CD14-positive monocyte (primary cell): ENCODE results near the gene BACH2. TPM values are rescaled to one million over a fixed set of nuclear protein-coding genes. Genes with fewer than 3 reads are reported as not detected.

ENCODE experiments used
- DNase-seq, 3 donors: peaks; one replicate each; pipeline ENCODE4 v3.0.0-alpha.2; 2011 to 2022
- H2AFZ ChIP-seq: 2 replicates; pipeline ENCODE4 v1.6.0; 2012; ENCODE audit warnings: mild to moderate bottlenecking, low read depth, low read length, inconsistent platforms; ENCODE audit not compliant: insufficient read depth, poor library complexity, severe bottlenecking
- H3K27ac ChIP-seq, 2 donors: 1 replicate in 1 of 2; 2 replicates in 1 of 2; pipeline ENCODE4 v1.5.1; 2012 to 2013; ENCODE audit warnings: low read length in 2 of 2, control low read depth in 1 of 2, inconsistent platforms in 1 of 2, low read depth in 1 of 2, mild to moderate bottlenecking in 1 of 2
- H3K27me3 ChIP-seq, 2 donors: one replicate each; pipeline versions ENCODE4 v1.6.0 to v1.6.1; 2011 to 2013; ENCODE audit warnings: low read length in 2 of 2; ENCODE audit not compliant: control insufficient read depth in 2 of 2, insufficient read depth in 2 of 2
- H3K36me3 ChIP-seq, 2 donors: replicated peaks in 1 of 2; 1 replicate in 1 of 2; 2 replicates in 1 of 2; pipeline versions ENCODE4 v1.5.1 to v1.6.1; 2012 to 2013; ENCODE audit warnings: low read length in 2 of 2, control low read depth in 1 of 2, inconsistent platforms in 1 of 2, mild to moderate bottlenecking in 1 of 2; ENCODE audit not compliant: insufficient read depth in 2 of 2, control insufficient read depth in 1 of 2
- H3K4me1 ChIP-seq, 2 donors: 1 replicate in 1 of 2; 2 replicates in 1 of 2; pipeline versions ENCODE4 v1.5.1 to v1.6.1; 2012 to 2013; ENCODE audit warnings: low read length in 2 of 2, control low read depth in 1 of 2, inconsistent platforms in 1 of 2, mild to moderate bottlenecking in 1 of 2, moderate library complexity in 1 of 2; ENCODE audit not compliant: insufficient read depth in 2 of 2, control insufficient read depth in 1 of 2
- H3K4me2 ChIP-seq: replicated peaks from 2 replicates; pipeline ENCODE3; 2012; ENCODE audit warnings: low read length, moderate library complexity, mild to moderate bottlenecking; ENCODE audit not compliant: poor library complexity, severe bottlenecking; ENCODE audit errors: extremely low read depth
- H3K4me3 ChIP-seq, 3 experiments: fragments of 200-600 bp in 1 of 3; sonication (generic) in 1 of 3; replicated peaks in 1 of 3; 1 replicate in 2 of 3; 2 replicates in 1 of 3; pipeline ENCODE4 v1.5.1; 2011 to 2013; ENCODE audit warnings: low read length in 3 of 3, mild to moderate bottlenecking in 3 of 3, control low read depth in 2 of 3, low read depth in 2 of 3, inconsistent platforms in 1 of 3, moderate library complexity in 1 of 3
- H3K79me2 ChIP-seq: 2 replicates; pipeline ENCODE4 v1.6.0; 2012; ENCODE audit warnings: mild to moderate bottlenecking, control low read depth, inconsistent platforms, low read length, moderate library complexity; ENCODE audit not compliant: insufficient read depth
- H3K9ac ChIP-seq: 2 replicates; pipeline ENCODE4 v1.6.0; 2017; ENCODE audit warnings: low read length, mild to moderate bottlenecking; ENCODE audit not compliant: insufficient read depth, poor library complexity, severe bottlenecking
- H3K9me3 ChIP-seq, 2 donors: replicated peaks in 1 of 2; 1 replicate in 1 of 2; 2 replicates in 1 of 2; pipeline versions ENCODE4 v1.5.1 to v1.6.1; 2012 to 2013; ENCODE audit warnings: low read length in 2 of 2, control low read depth in 1 of 2; ENCODE audit not compliant: control insufficient read depth in 1 of 2, insufficient read depth in 1 of 2
- H4K20me1 ChIP-seq: 2 replicates; pipeline ENCODE4 v1.6.0; 2012; ENCODE audit warnings: mild to moderate bottlenecking, low read length, control low read depth, moderate library complexity; ENCODE audit not compliant: insufficient read depth
- H3K27ac Mint-ChIP-seq, 7 donors: one replicate each; pipeline ENCODE4 v1.8.0; 2020; ENCODE audit warnings: mild to moderate bottlenecking in 7 of 7, mixed read lengths in 7 of 7, moderate library complexity in 6 of 7, inconsistent platforms in 2 of 7
- H3K27me3 Mint-ChIP-seq, 3 donors: one replicate each; pipeline ENCODE4 v1.8.0; 2021 to 2022; ENCODE audit warnings: low read depth in 3 of 3, mild to moderate bottlenecking in 3 of 3, mixed read lengths in 3 of 3, moderate library complexity in 3 of 3, inconsistent platforms in 1 of 3
- H3K36me3 Mint-ChIP-seq, 2 donors: one replicate each; pipeline ENCODE4 v1.8.0; 2020; ENCODE audit warnings: mixed read lengths in 2 of 2, inconsistent platforms in 1 of 2, mild to moderate bottlenecking in 1 of 2
- H3K4me1 Mint-ChIP-seq: one replicate; pipeline ENCODE4 v1.8.0; 2020; ENCODE audit warnings: mild to moderate bottlenecking, mixed read lengths
- H3K4me3 Mint-ChIP-seq, 2 donors: one replicate each; pipeline ENCODE4 v1.8.0; 2020; ENCODE audit warnings: mild to moderate bottlenecking in 2 of 2, mixed read lengths in 2 of 2, moderate library complexity in 1 of 2
- H3K9me3 Mint-ChIP-seq, 7 donors: one replicate each; pipeline ENCODE4 v1.8.0; 2020 to 2022; ENCODE audit warnings: mixed read lengths in 7 of 7, mild to moderate bottlenecking in 6 of 7, moderate library complexity in 6 of 7, inconsistent platforms in 2 of 7
- WGBS: methylation state at CpG from one replicate; pipeline ENCODE4 v1.1.5; 2013; ENCODE audit warnings: missing lambda C conversion rate; ENCODE audit not compliant: insufficient coverage; 5-methylcytosine and 5-hydroxymethylcytosine counted together
- intact Hi-C, 2 donors: fragments of 100-400 bp; cut with micrococcal nuclease; formaldehyde crosslinking; loops; one replicate each; pipeline versions ENCODE4 v1.15.0 to v1.15.1; 2023
- polyA plus RNA-seq, 3 donors: library from polyadenylated mRNA; depleted of rRNA in 1 of 3; unstranded in 2 of 3; stranded (reverse) in 1 of 3; fragments of 300-500 nt in 2 of 3; fragments of >200 nt in 1 of 3; fragmentation: Illumina TruSeq in 2 of 3; gene quantifications; 1 replicate in 2 of 3; 2 replicates in 1 of 3; pipeline ENCODE4 v1.2.3, GENCODE V29; 2012 to 2021
- TF ChIP-seq, protein P1 (sequence below): fragments of 200-600 bp; IDR thresholded peaks from one replicate; pipeline ENCODE4 v1.8.0; 2022; ENCODE audit warnings: antibody characterized with exemption, mild to moderate bottlenecking

Gene BACH2
- polyA plus RNA-seq, 3 donors: 0.04 to 0.09 (median 0.05) TPM

DNA sequence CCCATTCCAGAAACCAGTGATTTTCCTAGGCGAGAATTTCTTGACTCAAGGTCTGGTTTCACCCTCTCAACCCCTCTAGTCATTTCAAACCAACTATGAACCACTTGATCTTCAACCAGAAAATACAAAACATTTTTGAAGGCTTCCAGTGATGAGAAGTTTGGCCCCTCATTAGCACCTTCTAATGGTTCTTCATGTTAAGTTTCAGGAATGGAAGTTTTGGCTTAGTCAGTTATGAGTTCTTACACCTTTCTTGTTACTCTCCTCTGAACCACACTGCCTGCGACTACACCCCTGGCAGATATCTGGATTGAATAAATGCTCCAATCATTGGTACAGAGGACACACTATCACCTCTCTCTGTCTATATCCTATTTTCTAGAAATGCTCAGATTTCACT is 335.2 kb downstream of the BACH2 start:
- H3K4me3 Mint-ChIP-seq: no peak overlapping the region
- Histone ChIP-seq H4K20me1 (no peaks in the 10 kb centered on the region), H3K27me3 (no peaks in the 10 kb centered on the region), H2AFZ (no peak overlapping the region), H3K36me3 (no peaks in the 10 kb centered on the region), H3K9ac (no peak overlapping the region), H3K4me2 (no peak overlapping the region), H3K4me3 (no peak overlapping the region), H3K79me2 (no peaks in the 10 kb centered on the region), H3K27ac (no peak overlapping the region), H3K9me3 (no peaks in the 10 kb centered on the region), H3K4me1 (no peaks in the 10 kb centered on the region)
- peaks cover 0 to 2% (median 0%) of the 10 kb centered on the region in 3 donors for H3K27me3 Mint-ChIP-seq
- intact Hi-C loops: no loop called here
- TF ChIP-seq, protein P1, sequence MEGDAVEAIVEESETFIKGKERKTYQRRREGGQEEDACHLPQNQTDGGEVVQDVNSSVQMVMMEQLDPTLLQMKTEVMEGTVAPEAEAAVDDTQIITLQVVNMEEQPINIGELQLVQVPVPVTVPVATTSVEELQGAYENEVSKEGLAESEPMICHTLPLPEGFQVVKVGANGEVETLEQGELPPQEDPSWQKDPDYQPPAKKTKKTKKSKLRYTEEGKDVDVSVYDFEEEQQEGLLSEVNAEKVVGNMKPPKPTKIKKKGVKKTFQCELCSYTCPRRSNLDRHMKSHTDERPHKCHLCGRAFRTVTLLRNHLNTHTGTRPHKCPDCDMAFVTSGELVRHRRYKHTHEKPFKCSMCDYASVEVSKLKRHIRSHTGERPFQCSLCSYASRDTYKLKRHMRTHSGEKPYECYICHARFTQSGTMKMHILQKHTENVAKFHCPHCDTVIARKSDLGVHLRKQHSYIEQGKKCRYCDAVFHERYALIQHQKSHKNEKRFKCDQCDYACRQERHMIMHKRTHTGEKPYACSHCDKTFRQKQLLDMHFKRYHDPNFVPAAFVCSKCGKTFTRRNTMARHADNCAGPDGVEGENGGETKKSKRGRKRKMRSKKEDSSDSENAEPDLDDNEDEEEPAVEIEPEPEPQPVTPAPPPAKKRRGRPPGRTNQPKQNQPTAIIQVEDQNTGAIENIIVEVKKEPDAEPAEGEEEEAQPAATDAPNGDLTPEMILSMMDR: no peak
- no peaks in the 10 kb centered on the region for H3K4me1 Mint-ChIP-seq
- H3K27ac Mint-ChIP-seq: no peak overlapping the region
- H3K9me3 Mint-ChIP-seq: no peaks in the 10 kb centered on the region
- DNase-seq: no peak
- 92% methylated on average over 2 of the region's 2 CpGs for WGBS
- H3K36me3 Mint-ChIP-seq: no peaks in the 10 kb centered on the region

DNA sequence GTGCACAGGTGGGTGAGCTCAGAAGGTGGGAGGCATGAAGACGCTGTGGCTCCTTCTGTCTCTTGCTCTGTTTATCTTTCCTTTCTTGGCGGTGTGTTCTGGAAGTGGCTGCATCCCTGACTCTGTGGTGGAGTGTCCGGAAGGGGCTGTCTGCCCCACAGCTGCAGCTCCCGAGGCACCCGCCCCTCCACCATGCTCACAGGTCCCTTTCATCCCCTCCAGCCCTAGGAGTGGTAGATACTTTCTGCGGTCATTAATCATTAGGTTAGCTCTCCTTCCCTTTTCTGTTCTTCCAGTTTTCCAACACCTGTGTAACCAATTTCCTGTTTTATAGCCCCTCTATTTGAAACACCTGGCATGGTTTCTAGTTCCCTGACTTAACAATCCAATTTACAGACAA is 336.8 kb downstream of the BACH2 start:
- intact Hi-C loops: no loop called here
- H3K27me3 Mint-ChIP-seq: peaks cover 2 to 4% (median 2%) of the 10 kb centered on the region in 3 donors
- DNase-seq: no peak
- TF ChIP-seq, protein P1: no peak
- Histone ChIP-seq H3K4me1 (peaks cover 0 to under 1% of the 10 kb centered on the region in 2 donors), H3K9me3 (no peaks in the 10 kb centered on the region), H3K27me3 (no peaks in the 10 kb centered on the region), H3K36me3 (no peaks in the 10 kb centered on the region), H3K79me2 (no peaks in the 10 kb centered on the region), H3K4me2 (no peak overlapping the region), H4K20me1 (no peaks in the 10 kb centered on the region), H3K9ac (no peak overlapping the region), H3K4me3 (no peak overlapping the region), H2AFZ (no peak overlapping the region), H3K27ac (no peak overlapping the region)
- 67% methylated on average over 1 of the region's 6 CpGs for WGBS
- H3K27ac Mint-ChIP-seq: no peak overlapping the region
- H3K36me3 Mint-ChIP-seq: no peaks in the 10 kb centered on the region
- H3K4me1 Mint-ChIP-seq: peaks cover 3% of the 10 kb centered on the region
- no peaks in the 10 kb centered on the region for H3K9me3 Mint-ChIP-seq
- H3K4me3 Mint-ChIP-seq: no peak overlapping the region
